ENCODE data around the gene ZC3H13.

Gene ZC3H13

DNA sequence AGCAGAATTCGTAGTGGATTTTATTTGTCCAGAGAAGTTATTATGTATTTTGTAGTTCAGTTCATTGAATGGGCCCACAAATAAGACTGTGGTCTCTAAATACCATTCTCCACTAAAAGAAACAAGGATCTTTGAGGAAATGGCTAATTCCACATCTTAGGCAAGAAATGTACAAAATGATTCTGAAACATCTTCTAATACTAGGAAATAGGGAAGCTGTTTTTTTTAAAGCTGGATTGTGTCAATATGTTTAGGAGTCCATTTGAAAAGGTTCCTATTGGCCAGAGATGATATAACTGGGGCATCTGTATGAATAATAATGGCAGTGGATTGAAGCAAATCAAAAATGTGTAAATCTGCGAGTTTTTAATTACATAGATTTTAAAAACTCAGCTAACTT, 112.5 kb downstream of the ZC3H13 start:
- DNase-seq (ENCODE audit: low spot score), result no peak

DNA sequence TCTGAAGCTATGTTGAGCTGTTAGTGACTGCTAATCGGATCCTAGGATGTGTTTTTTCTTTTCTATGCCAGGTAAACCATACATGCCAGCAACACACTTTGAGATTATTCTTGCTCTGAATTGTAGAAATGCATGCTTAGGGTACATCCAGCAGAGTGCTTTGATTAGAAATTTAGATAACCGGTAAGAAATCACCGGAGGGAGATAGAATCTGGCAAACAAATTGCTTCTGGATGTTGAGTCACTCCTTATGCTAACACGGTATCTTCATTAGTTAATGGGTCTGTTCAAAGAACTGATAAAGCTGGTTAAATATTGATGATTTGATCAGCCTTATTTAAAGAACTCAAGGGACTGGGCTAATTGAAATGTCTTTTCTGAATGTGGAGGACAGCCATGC, 115.9 kb downstream of the ZC3H13 start:
- DNase-seq (ENCODE audit: low spot score), result no peak

DNA sequence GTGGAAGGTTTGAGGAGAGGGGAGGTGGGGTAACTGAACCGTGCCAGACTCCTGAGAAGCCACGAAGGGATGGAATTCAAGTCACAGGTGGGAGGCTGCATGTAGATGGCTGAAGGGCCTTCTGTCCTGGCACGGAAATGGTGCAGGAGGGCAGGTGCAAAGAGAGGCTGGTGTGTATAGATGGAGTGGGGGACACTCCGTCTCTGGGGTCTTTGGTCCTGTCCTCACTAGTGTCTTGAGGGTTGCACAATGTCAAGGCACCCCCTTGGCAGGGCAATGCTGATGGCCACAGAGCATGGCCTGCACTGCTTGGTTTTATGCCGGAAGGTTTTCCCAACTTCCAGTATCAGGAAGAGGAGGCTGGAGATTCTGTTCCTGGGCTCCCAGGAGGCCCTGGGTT, 118.3 kb downstream of the ZC3H13 start:
- no peak for DNase-seq (ENCODE audit: low spot score)

DNA sequence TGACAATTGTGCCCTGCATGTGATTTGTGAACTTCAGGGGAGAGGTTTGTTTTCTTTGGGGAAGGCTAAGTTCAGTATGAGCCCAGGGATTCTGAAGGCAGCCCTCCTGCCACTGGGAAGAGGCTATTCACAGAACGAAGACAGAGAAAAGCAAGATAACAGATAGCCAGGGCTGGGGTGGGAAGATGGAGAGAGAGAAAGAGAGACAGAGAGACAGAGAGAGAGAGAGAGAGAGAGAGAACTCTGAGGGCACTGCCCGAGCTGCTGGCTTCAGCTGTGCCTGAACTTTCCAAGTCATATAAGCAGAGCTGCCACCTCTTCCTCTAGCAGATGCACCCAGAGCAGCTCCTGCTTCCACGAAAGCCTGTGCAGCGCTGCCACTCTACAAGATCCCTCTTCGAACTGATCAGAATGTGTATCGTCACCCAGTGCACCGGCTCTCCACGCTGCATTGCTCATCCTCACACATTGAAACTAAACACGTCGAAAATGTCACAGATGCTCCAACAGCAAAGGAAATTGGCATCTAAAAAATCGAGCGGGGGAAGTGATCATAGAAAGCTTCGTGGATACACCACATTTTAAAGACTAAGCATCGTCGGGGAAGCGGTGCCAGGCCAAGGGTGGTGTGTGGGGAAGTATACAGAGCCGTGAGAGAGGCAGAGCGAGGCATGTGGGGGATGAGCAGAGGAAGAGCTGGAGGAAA, 119.2 kb downstream of the ZC3H13 start:
- no peak for DNase-seq (ENCODE audit: low spot score)

DNA sequence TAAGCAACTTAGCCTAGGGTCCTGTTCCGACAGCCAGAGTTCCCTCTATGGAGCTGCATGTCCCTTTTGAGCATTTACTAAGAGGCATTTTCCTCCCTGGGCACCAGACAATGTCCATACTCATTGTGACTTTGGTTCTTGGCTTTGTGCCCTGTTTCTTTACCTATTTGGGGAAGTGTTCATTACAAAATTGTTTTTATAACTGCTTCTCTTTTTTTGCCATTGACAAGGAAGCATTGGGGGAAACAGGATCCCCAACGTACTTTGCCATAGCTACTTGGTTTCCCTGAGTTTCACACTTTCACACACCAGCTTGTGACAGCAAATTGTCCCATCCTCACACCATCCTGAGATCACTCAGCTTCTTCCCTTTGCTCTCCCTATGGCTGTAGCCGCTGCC, 119.9 kb downstream of the ZC3H13 start:
- no peak for DNase-seq (ENCODE audit: low spot score)

DNA sequence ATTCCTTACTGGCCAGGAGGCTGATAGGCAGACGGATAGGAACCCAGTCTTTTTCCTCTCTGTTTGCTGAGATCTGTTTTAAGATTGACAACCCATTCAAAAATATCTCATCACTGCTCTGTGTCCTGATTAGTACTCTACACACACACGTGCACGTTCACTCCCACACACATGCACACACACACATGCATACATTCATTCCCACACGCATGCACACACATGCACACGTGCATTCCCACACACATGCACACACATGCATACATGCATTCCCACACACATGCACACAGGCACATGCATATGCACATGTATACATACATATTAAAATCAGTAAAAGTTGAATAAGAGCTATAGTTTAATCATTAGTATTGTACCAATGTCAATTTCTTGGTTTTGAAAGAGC, 120.4 kb downstream of the ZC3H13 start:
- no peak for DNase-seq (ENCODE audit: low spot score)

DNA sequence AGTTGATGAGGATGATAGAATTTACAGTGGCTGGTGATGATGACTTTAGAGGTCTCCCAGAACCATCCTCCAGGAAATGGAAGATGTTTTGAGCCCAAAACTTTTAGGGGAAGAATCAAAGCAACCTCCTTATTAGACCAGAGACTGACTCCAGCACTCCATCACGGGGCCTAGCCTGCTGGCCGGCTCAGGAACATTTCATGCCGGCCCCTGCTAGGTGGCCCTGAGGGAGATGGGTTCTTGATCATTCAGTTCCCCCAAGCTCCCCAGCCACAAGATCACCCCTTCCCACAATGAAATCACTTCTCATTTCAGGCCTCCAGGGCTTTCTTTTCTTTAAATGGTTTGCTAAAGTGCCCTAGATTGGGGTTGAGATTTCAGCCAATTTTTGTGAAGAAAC, 121.3 kb downstream of the ZC3H13 start:
- DNase-seq (ENCODE audit: low spot score), result no peak

DNA sequence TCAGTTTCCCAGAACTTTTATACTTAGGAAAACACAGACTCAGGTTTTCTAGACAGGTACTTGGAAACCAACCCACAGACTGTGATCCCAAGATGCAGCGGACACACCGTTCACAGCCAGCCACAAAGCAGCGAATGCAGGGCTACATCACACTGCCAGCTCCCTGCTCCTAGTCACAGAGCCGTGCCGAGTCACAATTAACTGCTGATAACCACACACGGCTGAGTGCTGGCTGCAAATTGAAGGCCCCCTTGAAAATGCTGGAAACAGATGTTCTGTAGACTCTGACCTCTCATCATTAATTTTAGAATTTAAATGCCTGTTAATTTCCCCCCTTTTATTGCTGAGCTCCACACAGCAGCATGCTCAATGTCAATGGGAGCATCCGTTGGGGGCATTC, 122.4 kb downstream of the ZC3H13 start:
- DNase-seq (ENCODE audit: low spot score), result no peak

DNA sequence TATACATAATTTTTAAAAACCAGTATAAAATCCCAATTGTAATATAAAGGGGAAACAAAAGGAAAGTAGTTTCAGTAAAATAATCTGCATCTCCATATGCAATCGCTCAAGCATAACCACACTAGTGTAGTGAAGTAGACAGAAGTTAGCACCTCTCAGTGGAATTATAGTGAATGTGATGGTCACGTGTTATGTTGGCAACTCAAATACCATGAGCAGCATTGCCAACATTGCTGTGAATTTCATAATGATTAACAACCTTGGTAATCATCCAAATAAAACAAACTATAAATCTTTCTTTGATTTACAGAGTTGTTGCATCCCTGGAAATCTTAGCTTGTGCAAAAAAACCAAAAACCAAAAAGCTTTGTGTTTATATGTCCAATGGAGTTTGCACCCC, 123.7 kb downstream of the ZC3H13 start:
- DNase-seq (ENCODE audit: low spot score), result peak; percentile 17

DNA sequence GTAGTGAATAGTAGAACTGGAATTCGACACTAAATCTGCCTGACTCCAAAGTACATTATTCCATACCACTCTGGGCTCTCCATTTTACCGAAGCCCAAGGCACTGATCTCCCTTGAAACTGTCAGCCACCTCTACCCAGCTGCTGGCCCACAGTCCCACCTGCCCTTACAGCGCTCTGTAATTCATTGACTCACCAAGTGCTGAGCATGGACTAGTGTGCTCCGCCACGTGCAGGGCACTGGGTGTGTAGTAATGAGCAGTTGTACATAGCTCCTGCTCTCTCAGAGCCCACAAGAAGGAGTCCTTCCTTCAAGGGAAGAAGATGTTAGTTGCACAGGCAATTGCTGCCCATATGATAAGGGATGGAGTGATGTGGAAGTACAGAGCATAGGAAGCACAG, 124.4 kb downstream of the ZC3H13 start:
- no peak for DNase-seq (ENCODE audit: low spot score)

DNA sequence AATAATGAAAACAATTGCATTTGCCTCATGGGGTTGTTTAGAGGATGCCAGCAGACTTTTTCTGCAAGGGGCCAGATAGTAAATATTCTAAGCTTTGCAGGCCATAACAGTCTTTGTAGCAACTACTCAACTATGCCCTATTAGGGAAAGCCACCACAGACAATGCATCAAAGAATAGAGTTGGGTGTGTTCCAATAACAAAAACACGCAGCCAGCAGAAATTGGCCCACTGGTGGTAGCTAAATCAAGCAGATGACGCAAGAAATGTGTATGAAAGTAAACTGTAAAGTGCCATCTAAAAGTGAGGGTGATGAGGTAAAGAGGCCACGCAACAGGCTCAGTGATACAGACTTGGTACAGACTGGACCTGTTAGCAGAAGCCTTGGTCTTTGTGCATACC, 125.8 kb downstream of the ZC3H13 start:
- no peak for DNase-seq (ENCODE audit: low spot score)

DNA sequence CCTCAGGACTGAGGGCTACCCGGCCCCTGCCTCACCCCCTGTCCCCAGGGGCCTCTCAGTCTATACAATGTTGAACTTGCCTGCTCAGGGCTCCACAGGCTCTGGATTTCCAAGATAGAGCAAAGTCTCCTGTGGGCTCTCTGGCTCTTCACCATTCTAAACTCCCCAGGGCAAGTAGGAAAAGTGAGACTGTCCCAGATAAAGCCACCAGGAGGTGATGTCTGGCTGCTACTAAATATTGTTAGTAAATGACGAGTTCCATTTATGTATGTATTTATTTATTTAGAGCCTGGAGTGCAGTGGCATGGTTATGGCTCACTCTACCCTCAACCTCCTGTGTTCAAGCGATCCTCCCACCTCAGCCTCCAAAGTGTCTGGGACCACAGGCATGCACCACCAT, 127.4 kb downstream of the ZC3H13 start:
- peak; percentile 8 for DNase-seq (ENCODE audit: low spot score)

DNA sequence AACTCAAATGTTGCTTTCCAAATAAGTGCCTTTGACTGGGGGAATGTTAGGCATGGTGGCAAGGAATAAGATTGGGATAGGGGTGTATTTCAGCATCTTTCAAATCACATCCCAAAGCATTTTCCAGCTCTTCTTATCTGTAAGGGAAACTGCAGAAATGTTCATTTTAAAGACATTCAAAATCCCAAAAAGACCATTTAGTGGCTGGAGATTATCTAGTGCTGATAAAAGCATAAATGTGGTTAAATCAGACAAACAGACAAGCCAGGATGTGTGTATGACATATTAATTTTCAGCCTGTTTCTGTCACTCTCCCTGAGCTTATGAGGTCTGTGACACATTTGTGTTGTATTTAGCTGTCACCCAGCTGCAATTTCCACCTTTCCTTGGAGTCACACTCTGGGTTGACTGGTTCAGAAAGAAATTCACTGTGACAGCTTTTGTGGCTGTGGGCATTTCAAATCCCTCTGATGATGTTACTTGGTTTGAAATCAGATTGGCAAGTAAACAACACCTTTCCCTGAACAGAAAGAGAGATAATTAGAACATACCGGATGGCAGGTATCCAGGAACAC, 131.3 kb downstream of the ZC3H13 start:
- DNase-seq (ENCODE audit: low spot score), result no peak

DNA sequence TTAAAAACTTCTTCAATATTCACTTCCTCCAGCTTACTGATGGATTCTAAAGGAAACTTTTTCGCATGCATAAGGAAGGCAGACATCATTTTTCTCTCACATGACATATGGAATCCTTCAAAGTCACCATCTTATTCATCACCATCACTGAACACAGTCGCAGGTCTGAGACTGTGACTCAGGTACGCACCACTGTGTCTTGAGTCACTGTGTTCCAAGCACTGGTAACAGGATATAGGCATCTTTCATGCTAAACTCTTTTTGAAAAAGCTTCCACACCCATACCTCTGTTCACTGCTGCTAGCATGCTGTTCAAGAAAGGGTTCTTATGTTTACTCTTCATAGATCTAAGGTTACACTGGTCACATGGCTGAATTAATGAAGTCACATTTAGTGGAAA, 133.9 kb downstream of the ZC3H13 start:
- DNase-seq (ENCODE audit: low spot score), result no peak

DNA sequence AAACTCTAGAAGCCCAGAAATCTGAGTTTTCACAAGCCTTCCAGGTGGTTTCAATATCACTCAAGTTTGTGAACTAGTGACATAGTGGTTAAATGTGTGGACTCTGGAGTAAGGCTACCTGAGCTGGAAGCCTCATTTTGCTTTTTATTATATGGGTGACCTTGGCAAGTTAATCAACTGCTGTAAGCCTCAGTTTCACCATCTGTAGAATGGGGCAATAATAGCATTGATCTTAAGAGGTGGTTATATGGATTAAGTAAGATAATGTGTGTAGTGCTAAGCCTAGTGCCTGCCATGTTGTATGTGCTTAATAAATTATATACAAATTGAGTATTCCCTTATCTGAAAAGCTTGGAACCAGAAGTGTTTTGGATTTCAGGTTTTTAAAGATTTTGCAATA, 135.5 kb downstream of the ZC3H13 start:
- DNase-seq (ENCODE audit: low spot score), result no peak

DNA sequence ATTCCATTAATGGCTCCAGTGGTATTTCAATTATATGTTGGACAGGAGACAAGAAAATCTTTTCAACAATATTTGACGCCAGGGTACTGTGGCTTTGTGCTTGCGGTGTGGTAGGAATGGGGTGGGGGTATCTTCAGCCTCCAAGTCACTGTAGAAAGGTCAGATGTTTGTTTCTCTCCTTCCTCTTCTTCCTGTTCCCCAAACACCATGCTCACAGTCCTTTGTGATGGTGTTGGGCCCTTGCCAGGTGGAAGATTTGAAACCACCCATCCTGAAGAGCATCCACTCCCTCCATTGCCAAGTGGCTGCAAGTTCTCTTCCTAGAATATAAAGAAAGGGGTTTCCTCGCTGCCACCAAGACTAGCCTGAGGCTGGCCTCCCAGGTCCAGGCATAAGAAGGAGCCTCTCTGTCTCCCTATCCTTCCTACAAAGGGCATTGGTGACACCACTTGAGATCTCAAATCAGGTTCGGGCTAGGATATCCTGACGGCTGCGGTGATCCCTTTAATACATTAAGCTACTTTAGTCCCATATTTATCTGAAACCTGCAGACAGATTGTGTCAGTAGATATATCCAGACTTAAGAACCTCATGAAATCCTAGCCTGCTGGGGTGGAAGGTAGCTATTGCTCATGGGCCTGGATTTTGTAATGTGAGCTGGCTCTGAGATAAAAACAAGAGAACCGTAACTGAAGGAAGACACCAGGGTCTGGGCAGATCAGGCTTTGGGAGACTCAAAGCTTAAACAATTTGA, 136.7 kb downstream of the ZC3H13 start:
- no peak for DNase-seq (ENCODE audit: low spot score)

DNA sequence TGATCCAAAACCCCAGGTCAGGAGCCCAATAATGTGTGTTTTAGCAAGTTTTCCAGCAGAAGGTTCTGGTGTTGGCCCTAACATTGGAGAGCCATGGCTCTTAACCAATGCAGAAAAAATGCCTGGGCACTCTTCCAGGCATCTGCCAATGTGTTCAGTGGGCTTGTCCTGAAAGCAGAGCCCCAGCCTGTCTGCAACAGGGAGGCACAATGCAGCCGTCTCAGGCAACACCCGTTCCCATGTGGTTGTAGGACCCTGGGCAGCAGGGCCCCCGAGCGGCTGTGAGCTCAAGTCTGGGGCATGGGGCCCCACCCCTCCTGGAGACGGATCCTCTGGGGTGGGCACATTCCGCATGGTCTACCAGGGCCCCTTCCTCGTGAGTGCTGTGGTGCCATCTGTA, 142.9 kb downstream of the ZC3H13 start:
- no peak for DNase-seq (ENCODE audit: low spot score)

DNA sequence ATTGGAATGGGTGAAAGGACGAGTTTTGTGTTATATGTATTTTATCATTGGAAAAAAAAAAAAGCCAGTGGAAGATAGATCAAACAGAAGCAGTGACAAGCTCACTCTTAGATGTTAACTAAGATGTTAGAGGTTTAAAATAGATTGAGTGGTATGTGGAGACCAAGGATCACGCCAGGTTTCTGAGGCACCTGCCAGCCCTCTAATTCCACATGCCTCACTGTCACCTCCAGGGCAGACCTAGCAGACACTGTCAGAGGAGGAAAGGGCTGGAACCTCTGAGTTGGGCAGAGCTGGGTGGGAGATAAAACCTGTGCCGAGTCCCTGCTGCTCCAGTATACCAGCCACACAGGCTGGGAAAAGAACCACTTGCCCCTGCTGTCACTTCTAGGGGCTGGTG, 143.5 kb downstream of the ZC3H13 start:
- DNase-seq (ENCODE audit: low spot score), result no peak

DNA sequence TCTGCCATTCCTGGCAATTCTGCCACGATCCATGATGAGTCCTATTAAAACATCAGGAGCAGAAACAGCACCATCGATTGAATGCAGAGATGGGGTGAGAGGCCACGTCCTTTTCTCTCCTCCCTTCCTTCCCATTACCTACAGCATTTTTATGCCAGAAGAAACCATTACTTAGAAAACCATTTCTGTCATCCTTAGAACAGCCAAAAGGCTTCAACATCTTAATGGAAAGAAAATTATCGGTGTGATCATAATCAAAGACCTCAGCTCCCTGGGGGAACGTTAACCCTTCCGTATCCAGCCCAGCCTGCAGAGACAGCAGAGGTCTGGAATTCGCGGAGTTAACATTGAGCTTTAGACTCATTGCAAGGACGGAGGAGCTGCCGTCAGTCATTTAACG, 145.0 kb downstream of the ZC3H13 start:
- no peak for DNase-seq (ENCODE audit: low spot score)
